HepG2 (cell line): ENCODE data around the gene COMMD7. TPM values are rescaled to one million over a fixed set of nuclear protein-coding genes. Genes with fewer than 3 reads are reported as not detected.

ENCODE experiments used
- CTCF ChIP-seq: sonication (generic); formaldehyde crosslinking; IDR thresholded peaks from 2 replicates; pipeline ENCODE4 v1.5.0; 2020; ENCODE audit warnings: mild to moderate bottlenecking, missing genetic modification reagents, moderate library complexity
- HMGA1 ChIP-seq: sonication (generic); formaldehyde crosslinking; conservative IDR thresholded peaks from 2 replicates; pipeline ENCODE4 v1.4.0; 2020; ENCODE audit warnings: missing genetic modification reagents
- IRX3 ChIP-seq: sonication (generic); formaldehyde crosslinking; IDR thresholded peaks from 2 replicates; pipeline ENCODE4 v1.8.1; 2023; ENCODE audit warnings: mild to moderate bottlenecking, low read depth, missing genetic modification reagents, borderline replicate concordance
- NFE2L1 ChIP-seq: sonication (generic); formaldehyde crosslinking; IDR thresholded peaks from 2 replicates; pipeline ENCODE4 v1.4.0; 2020; ENCODE audit warnings: missing genetic modification reagents, mild to moderate bottlenecking, borderline replicate concordance
- SIX4 ChIP-seq: sonication (generic); formaldehyde crosslinking; IDR thresholded peaks from 2 replicates; pipeline ENCODE4 v1.4.0; 2020; ENCODE audit warnings: missing genetic modification reagents
- SMAD3 ChIP-seq: sonication (generic); formaldehyde crosslinking; IDR thresholded peaks from 2 replicates; pipeline ENCODE4 v1.4.0; 2020; ENCODE audit warnings: missing genetic modification reagents
- SRY ChIP-seq: sonication (generic); formaldehyde crosslinking; IDR thresholded peaks from 2 replicates; pipeline ENCODE4 v1.8.0; 2022; ENCODE audit warnings: mild to moderate bottlenecking, missing genetic modification reagents
- TCF12 ChIP-seq, 2 experiments: fragments of 450-650 bp in 1 of 2; sonication (generic) in 1 of 2; formaldehyde crosslinking in 1 of 2; IDR thresholded peaks; 2 replicates each; pipeline versions ENCODE4 v1.6.1 to v1.8.0; 2017 to 2022; ENCODE audit warnings: antibody characterized with exemption in 1 of 2, mild to moderate bottlenecking in 1 of 2, missing genetic modification reagents in 1 of 2, moderate library complexity in 1 of 2
- ZBTB3 ChIP-seq: sonication (generic); formaldehyde crosslinking; IDR thresholded peaks from 2 replicates; pipeline ENCODE4 v1.4.0; 2020; ENCODE audit warnings: low read depth, mild to moderate bottlenecking, moderate library complexity, missing genetic modification reagents, borderline replicate concordance
- ZFP82 ChIP-seq: sonication (generic); formaldehyde crosslinking; IDR thresholded peaks from 2 replicates; pipeline ENCODE4 v1.5.1; 2020; ENCODE audit warnings: mild to moderate bottlenecking, missing genetic modification reagents, borderline replicate concordance
- ZFY ChIP-seq: sonication (generic); formaldehyde crosslinking; IDR thresholded peaks from 2 replicates; pipeline ENCODE4 v1.4.0; 2020; ENCODE audit warnings: missing genetic modification reagents
- ZNF235 ChIP-seq: sonication (generic); formaldehyde crosslinking; IDR thresholded peaks from 2 replicates; pipeline ENCODE4 v1.8.1; 2023; ENCODE audit warnings: mild to moderate bottlenecking, missing genetic modification reagents, borderline replicate concordance
- ZNF292 ChIP-seq: sonication (generic); formaldehyde crosslinking; IDR thresholded peaks from 2 replicates; pipeline ENCODE4 v1.8.1; 2022; ENCODE audit warnings: mild to moderate bottlenecking, low read depth, missing genetic modification reagents, borderline replicate concordance
- ZNF549 ChIP-seq: sonication (generic); formaldehyde crosslinking; IDR thresholded peaks from 2 replicates; pipeline ENCODE4 v1.5.0; 2020; ENCODE audit warnings: missing genetic modification reagents
- ZNF7 ChIP-seq: IDR thresholded peaks from 2 replicates; pipeline ENCODE4 v1.6.1; 2016; ENCODE audit warnings: missing biosample characterization, missing genetic modification reagents
- ZNF788 ChIP-seq: sonication (generic); formaldehyde crosslinking; IDR thresholded peaks from 2 replicates; pipeline ENCODE4 v1.5.0; 2020; ENCODE audit warnings: mild to moderate bottlenecking, missing genetic modification reagents, borderline replicate concordance
- polyA plus RNA-seq, 8 experiments: library from polyadenylated mRNA; depleted of rRNA in 3 of 8; stranded (reverse) in 7 of 8; unstranded in 1 of 8; fragments of >200 nt; fragmentation: Illumina TruSeq in 4 of 8; extraction: Trizol in 4 of 8; gene quantifications; 2 replicates each; pipeline versions ENCODE4 v1.2.1 to v1.2.3, GENCODE V29; 2011 to 2016; ENCODE audit warnings: low read depth in 4 of 8, missing spikeins in 1 of 8, mixed read lengths in 1 of 8; ENCODE audit not compliant: insufficient read depth in 1 of 8
- total RNA-seq, 5 experiments: library from RNA; depleted of rRNA; stranded (reverse); fragments of >200 nt; fragmentation: Illumina TruSeq; extraction: Trizol; gene quantifications; 2 replicates each; pipeline ENCODE4 v1.2.3, GENCODE V29; 2016; ENCODE audit warnings: low read depth in 1 of 5
- TF ChIP-seq, protein P1 (sequence below): sonication (generic); formaldehyde crosslinking; IDR thresholded peaks from 2 replicates; pipeline ENCODE4 v1.4.0; 2020; ENCODE audit warnings: missing genetic modification reagents, borderline replicate concordance
- TF ChIP-seq, protein P2 (sequence below), 2 experiments: IDR thresholded peaks; 2 replicates each; pipeline ENCODE4 v1.6.1; 2011 to 2012; ENCODE audit warnings: low read length in 2 of 2, borderline replicate concordance in 1 of 2, low read depth in 1 of 2, mild to moderate bottlenecking in 1 of 2, moderate library complexity in 1 of 2
- TF ChIP-seq, protein P3 (sequence below): sonication (generic); formaldehyde crosslinking; conservative IDR thresholded peaks from 2 replicates; pipeline ENCODE4 v1.8.0; 2022; ENCODE audit warnings: mild to moderate bottlenecking, moderate library complexity, missing genetic modification reagents

COMMD7 gene
- total and polyA plus RNA-seq, 2 of the 13 experiments (the other 11 are each of a cell fraction or from before 2014, with no cell fraction given): 42.1 to 53.3 TPM

DNA sequence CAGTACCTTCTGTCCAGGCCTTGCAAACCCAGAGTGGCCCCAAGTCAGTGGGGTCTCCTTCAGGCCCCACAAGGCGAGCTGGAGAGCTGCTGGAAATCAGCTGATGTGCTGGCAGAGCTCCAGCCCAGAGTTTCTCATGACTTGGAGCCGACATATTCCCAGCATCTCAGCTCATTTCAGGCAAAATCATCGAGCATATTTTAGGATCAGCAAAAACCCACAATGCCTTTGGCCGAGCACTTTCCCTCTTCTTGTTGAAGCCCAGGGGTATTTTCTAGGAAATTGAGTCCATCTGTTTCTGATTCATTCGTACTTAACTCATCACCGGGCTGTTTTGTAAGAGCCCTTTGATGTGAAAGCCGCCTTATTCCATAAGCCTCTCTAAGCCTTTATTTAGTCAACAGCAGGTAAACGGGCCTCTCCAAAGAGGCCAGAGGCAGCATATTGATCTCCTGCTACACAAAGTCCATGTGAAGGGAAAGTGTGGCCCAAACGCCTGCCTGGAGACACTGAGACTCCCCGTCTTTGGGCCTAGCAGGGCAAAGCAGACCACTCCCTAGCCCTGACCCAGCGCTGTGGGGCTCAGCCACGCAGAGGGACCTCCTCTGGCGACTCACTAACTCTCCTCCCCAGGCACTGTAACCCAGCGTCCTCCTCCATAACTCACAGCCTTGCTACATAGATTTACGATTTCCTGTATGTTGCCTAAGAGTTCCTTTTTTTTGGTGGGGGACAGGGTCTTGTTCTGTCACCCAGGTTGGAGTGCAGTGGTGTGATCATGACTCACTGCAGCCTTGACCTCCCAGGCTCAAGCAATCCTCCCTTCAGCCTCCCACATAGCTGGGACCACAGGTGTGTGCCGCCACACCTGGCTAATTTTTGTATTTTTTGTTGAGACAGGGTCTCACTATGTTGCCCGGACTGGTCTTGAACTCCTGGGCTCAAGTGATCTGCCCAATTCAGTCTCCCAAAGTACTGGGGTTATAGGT, 57.4 kb downstream of the COMMD7 start (continued):
- TF ChIP-seq, protein P1, sequence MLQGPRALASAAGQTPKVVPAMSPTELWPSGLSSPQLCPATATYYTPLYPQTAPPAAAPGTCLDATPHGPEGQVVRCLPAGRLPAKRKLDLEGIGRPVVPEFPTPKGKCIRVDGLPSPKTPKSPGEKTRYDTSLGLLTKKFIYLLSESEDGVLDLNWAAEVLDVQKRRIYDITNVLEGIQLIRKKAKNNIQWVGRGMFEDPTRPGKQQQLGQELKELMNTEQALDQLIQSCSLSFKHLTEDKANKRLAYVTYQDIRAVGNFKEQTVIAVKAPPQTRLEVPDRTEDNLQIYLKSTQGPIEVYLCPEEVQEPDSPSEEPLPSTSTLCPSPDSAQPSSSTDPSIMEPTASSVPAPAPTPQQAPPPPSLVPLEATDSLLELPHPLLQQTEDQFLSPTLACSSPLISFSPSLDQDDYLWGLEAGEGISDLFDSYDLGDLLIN (CRISPR knock-in tag): no peak
- TF ChIP-seq SMAD3 (CRISPR knock-in tag) (peak; percentile 99), ZBTB3 (CRISPR knock-in tag) (peak; percentile 87; the same call in 1 of the 2 replicates), NFE2L1 (CRISPR knock-in tag) (no peak), CTCF (CRISPR knock-in tag) (peak; percentile 46), IRX3 (CRISPR knock-in tag) (peak; percentile 97), ZNF292 (CRISPR knock-in tag) (peak; percentile 97), ZNF7 (no peak), ZNF549 (CRISPR knock-in tag) (peak; percentile 74; the same call in 1 of the 2 replicates), ZNF235 (CRISPR knock-in tag) (0 out of 2 replicates have a peak, but pooled peaks have one; percentile 58), ZFY (CRISPR knock-in tag) (peak; percentile 98), HMGA1 (CRISPR knock-in tag) (no peak), SRY (CRISPR knock-in tag) (no peak), ZNF788 (CRISPR knock-in tag) (peak; percentile 75; the same call in 1 of the 2 replicates), SIX4 (peak; percentile 80), ZFP82 (CRISPR knock-in tag) (peak; percentile 97), TCF12 (IDR thresholded peaks at IDR 0.05) (no peak), TCF12 (CRISPR knock-in tag; IDR thresholded peaks at IDR 0.05) (peak; percentile 82)
- TF ChIP-seq, protein P2, sequence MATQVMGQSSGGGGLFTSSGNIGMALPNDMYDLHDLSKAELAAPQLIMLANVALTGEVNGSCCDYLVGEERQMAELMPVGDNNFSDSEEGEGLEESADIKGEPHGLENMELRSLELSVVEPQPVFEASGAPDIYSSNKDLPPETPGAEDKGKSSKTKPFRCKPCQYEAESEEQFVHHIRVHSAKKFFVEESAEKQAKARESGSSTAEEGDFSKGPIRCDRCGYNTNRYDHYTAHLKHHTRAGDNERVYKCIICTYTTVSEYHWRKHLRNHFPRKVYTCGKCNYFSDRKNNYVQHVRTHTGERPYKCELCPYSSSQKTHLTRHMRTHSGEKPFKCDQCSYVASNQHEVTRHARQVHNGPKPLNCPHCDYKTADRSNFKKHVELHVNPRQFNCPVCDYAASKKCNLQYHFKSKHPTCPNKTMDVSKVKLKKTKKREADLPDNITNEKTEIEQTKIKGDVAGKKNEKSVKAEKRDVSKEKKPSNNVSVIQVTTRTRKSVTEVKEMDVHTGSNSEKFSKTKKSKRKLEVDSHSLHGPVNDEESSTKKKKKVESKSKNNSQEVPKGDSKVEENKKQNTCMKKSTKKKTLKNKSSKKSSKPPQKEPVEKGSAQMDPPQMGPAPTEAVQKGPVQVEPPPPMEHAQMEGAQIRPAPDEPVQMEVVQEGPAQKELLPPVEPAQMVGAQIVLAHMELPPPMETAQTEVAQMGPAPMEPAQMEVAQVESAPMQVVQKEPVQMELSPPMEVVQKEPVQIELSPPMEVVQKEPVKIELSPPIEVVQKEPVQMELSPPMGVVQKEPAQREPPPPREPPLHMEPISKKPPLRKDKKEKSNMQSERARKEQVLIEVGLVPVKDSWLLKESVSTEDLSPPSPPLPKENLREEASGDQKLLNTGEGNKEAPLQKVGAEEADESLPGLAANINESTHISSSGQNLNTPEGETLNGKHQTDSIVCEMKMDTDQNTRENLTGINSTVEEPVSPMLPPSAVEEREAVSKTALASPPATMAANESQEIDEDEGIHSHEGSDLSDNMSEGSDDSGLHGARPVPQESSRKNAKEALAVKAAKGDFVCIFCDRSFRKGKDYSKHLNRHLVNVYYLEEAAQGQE (IDR thresholded peaks at IDR 0.05; ENCODE audit: borderline replicate concordance in 1 of 2, low read depth in 1 of 2, low read length in 2 of 2): peak in 1 of 2 experiments; percentile 86; a peak in 2 of 4 replicates
- TF ChIP-seq, protein P3, sequence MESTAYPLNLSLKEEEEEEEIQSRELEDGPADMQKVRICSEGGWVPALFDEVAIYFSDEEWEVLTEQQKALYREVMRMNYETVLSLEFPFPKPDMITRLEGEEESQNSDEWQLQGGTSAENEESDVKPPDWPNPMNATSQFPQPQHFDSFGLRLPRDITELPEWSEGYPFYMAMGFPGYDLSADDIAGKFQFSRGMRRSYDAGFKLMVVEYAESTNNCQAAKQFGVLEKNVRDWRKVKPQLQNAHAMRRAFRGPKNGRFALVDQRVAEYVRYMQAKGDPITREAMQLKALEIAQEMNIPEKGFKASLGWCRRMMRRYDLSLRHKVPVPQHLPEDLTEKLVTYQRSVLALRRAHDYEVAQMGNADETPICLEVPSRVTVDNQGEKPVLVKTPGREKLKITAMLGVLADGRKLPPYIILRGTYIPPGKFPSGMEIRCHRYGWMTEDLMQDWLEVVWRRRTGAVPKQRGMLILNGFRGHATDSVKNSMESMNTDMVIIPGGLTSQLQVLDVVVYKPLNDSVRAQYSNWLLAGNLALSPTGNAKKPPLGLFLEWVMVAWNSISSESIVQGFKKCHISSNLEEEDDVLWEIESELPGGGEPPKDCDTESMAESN (CRISPR knock-in tag): peak; percentile 81; the same call in 1 of the 2 replicates
